Retinal pigment epithelial cell (primary cell): Measurements from ENCODE around the gene ACOXL.
"Not testable (repeated sequence)": the region's sequence is repeated elsewhere in the genome, so short reads cannot be mapped to it uniquely, and the experiment has no call there.

Source experiments
- DNase-seq: peaks from one replicate; pipeline ENCODE4 v3.0.0-alpha.2; 2010; ENCODE audit warnings: low read depth
- H3K4me3 ChIP-seq: 2 replicates; pipeline ENCODE4 v1.5.1; 2011; ENCODE audit warnings: mild to moderate bottlenecking, low read length, control low read depth, moderate library complexity
- CTCF ChIP-seq: conservative IDR thresholded peaks from 2 replicates; pipeline ENCODE4 v1.5.1; 2011; ENCODE audit warnings: low read depth, low read length, control low read depth, inconsistent platforms

Gene ACOXL

GRCh38 chr2:111072220-111072871 is 340.0 kb downstream of the ACOXL start:
- TF ChIP-seq CTCF: no peak
- peak; percentile 91 for DNase-seq
- H3K4me3 ChIP-seq: no peak overlapping the region

GRCh38 chr2:111082659-111083058 is 350.3 kb downstream of the ACOXL start:
- not testable (repeated sequence) for H3K4me3 ChIP-seq, DNase-seq

GRCh38 chr2:111091811-111092211 is 359.4 kb downstream of the ACOXL start:
- no peak overlapping the region for H3K4me3 ChIP-seq
- DNase-seq: no peak
- TF ChIP-seq CTCF: no peak

- DNase-seq: no peak
- no peak overlapping the region for H3K4me3 ChIP-seq
- TF ChIP-seq CTCF: no peak
Observed at GRCh38 chr2:111094691-111095090, 362.3 kb downstream of the ACOXL start.

GRCh38 chr2:111095434-111095833 is 363.1 kb downstream of the ACOXL start:
- no peak overlapping the region for H3K4me3 ChIP-seq
- no peak for TF ChIP-seq CTCF
- no peak for DNase-seq

GRCh38 chr2:111099402-111099801 is 367.0 kb downstream of the ACOXL start:
- H3K4me3 ChIP-seq: no peak overlapping the region
- no peak for DNase-seq
- no peak for TF ChIP-seq CTCF

GRCh38 chr2:111100087-111100764 is 367.9 kb downstream of the ACOXL start:
- no peak for TF ChIP-seq CTCF

More at GRCh38 chr2:111100087-111100764, 367.9 kb downstream of the ACOXL start:
- DNase-seq: no peak
- H3K4me3 ChIP-seq: no peak overlapping the region
